NCI-H69 (cell line): Measurements from ENCODE around the gene ADRM1.

Experiments used
- DNase-seq: peaks from one replicate; lab custom pipeline; 2025; lab: John Stamatoyannopoulos, UW

Gene ADRM1

DNA sequence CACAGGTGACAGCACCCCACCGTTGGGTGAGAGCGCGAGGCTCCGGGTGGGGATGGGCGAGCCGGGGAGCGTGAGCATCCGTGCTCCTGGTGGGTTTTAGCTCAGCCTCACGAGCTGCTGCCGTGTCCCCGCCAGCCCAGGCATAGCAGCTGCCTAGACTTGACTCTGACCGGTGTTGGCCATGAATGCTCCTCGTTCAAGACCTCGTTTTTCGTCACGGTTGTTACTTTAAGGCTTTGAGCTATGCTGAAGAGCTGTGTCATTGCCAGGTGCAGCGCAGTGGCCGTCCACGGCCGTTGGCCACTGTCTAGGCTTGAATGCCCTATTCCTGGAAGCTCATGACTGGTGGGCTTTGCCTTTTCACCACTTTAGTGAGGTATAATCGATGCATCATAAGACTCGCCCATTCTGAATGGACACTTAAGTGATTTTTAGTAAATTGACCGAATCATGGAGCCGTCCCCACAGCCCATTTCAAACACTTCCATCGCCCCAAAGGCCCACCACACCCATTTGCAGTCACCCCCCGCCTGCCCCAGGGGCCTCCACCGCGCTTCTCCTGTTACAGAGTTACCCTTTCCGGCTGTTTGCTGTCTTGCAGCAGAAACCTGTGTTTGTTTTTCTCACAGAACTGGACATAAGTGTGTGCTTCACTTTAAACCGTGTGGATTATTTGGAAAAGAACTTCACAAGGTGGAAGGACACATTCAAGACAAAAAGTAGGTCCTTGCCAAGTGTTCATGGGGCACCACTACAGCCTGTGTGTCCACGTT lies 21.4 kb upstream of the ADRM1 start:
- DNase-seq, result no peak

GRCh38 chr20:62282103-62282502 lies 20.7 kb upstream of the ADRM1 start:
- no peak for DNase-seq

DNA sequence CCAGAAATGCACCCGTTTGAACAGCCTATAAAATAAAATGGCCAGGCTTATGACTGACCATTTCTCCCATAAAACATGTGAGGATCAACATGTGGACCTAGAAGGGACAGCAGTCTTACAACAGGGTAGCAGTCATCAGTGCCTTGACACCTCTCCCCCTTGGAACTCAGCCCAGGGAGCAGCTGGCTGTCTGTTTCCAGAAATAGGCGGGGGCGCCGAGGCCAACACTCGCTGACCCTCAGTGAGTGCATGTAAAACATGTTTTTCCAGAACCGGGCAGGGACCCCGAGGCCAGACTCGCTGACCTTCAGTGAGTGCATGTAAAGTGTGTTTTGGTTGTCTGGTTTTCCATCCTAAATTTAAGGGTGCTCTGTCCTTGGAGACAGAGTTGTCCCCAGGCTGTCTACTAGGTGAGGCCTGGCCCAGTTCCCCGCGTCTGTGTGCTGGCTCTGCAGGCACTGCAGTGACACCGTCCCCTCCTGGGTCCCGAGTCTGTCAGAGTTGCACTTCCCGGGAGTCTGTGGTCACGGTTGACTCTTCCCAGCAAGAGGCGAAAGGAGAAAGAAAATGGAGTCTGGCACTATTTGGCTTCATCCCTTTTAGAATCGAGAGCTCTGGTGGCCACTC lies 19.8 kb upstream of the ADRM1 start:
- DNase-seq, result no peak

- DNase-seq, result no peak
Measured at GRCh38 chr20:62284448-62284847, 18.3 kb upstream of the ADRM1 start.

GRCh38 chr20:62285151-62285550 lies 17.6 kb upstream of the ADRM1 start:
- DNase-seq, result no peak

DNA sequence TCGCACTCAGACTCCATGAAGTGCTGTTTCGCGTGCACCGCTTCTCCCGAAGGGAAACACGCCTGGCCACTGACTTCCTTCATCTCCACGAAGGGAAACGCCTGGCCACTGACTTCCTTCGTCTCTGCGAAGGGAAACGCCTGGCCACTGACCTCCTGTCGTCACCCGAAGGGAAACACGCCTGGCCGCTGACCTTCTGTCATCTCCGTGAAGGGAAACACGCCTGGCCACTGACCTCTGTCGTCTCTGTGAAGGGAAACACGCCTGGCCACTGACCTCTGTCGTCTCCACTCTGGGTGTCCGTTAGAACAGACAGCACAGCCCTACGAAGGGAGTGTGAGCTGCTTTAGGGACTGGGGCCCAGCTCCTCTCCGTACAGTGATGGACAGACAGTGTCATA lies 17.1 kb upstream of the ADRM1 start:
- no peak for DNase-seq

DNA sequence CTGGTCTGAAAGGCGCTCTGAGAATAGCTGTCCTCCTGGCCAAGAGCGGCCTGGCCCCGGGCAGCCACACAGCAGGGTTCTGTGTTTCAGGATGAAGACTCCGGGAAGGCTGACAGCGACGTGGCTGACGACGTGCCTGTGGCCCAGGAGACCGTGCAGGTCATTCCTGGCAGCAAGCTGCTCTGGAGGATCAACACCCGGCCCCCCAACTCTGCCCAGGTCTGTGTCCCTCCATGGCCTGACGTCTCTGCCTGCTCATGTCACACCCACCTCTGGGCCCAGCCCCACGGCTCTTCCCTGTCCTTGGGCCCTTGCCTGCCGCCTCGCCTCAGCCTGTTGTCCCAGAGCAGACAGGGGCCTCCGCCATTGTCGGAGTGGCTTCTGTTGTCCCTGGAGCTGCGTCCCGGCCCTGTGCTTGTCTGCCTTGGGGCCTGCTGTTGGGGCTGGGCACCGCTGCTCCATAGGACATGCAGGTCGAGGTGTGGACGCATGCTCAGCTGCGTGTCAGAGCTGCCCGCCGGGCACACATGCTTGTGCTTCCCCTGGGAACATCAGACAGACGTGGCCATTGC lies 16.2 kb upstream of the ADRM1 start:
- DNase-seq, result no peak

- no peak for DNase-seq
Measured at GRCh38 chr20:62287129-62287528, 15.7 kb upstream of the ADRM1 start.

DNA sequence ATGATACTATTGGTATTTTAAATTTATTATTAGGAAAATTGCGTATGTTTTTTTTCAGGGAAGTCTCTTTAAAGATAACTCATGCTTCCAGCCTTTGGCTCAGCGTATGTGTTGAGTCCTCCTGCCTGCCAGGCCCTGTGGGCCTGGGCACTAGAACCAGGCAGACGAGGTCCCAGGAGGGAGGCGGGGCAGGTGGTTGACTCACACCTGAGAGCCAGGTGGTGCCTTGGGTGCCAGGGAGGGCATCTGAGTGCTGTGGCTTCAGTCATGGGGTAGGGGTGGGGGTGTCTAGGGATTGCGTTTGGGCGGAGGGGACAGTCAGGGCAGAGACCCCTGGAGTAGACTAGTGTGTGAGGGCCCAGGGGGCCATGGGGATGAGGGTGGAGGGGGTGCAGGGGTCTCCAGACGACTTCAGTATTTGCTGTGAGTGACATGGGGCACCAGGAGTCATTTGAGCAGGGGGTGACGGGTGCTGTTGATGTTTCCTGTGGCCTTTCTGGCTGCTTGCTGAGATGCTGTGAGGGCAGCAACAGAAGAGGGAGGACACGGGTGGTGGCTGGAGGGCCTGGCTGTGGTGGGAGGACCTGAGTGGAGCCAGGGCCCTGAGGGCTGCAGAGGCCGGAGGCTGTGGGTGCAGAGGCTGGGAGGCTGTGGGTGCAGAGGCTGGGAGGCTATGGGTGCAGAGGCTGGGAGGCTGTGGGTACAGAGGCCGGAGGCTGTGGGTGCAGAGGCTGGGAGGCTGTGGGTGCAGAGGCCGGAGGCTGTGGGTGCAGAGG lies 14.8 kb upstream of the ADRM1 start:
- no peak for DNase-seq

DNA sequence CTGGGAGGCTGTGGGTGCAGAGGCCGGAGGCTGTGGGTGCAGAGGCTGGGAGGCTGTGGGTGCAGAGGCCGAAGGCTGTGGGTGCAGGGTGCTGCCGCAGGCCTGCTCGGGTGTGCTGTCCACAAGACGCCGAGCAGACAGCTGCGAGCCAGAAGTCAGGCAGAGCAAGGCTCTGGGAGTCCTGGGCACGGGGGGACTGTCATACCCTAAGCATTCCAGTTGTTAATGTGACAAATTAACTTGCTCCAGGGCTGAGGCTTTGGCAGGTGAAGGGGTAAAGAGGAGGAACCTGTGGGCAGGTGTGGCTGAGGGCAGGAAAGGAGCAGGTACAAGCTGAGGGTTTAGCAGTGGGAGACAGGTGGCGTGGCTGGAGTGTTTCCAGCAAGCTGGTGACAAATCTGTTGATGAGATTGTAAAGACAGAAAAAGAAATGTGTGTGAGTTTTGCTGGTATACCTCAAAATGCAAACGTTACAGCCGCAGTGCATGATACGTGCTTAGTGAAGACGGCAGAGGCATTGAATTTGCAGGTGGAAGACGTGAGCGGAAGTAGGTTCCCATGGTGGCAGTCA lies 14.2 kb upstream of the ADRM1 start:
- DNase-seq, result no peak

GRCh38 chr20:62289131-62289530 lies 13.7 kb upstream of the ADRM1 start:
- DNase-seq, result no peak

GRCh38 chr20:62289898-62290297 lies 12.9 kb upstream of the ADRM1 start:
- no peak for DNase-seq

GRCh38 chr20:62291251-62292066 lies 11.3 kb upstream of the ADRM1 start:
- DNase-seq, result no peak

GRCh38 chr20:62292108-62292507 lies 10.7 kb upstream of the ADRM1 start:
- DNase-seq, result no peak

GRCh38 chr20:62293111-62293784 lies 9.5 kb upstream of the ADRM1 start:
- no peak for DNase-seq

GRCh38 chr20:62293946-62294345 lies 8.9 kb upstream of the ADRM1 start:
- no peak for DNase-seq

- DNase-seq, result no peak
Measured at GRCh38 chr20:62294516-62294915, 8.3 kb upstream of the ADRM1 start.

GRCh38 chr20:62296724-62297448 lies 5.9 kb upstream of the ADRM1 start:
- DNase-seq, result no peak

DNA sequence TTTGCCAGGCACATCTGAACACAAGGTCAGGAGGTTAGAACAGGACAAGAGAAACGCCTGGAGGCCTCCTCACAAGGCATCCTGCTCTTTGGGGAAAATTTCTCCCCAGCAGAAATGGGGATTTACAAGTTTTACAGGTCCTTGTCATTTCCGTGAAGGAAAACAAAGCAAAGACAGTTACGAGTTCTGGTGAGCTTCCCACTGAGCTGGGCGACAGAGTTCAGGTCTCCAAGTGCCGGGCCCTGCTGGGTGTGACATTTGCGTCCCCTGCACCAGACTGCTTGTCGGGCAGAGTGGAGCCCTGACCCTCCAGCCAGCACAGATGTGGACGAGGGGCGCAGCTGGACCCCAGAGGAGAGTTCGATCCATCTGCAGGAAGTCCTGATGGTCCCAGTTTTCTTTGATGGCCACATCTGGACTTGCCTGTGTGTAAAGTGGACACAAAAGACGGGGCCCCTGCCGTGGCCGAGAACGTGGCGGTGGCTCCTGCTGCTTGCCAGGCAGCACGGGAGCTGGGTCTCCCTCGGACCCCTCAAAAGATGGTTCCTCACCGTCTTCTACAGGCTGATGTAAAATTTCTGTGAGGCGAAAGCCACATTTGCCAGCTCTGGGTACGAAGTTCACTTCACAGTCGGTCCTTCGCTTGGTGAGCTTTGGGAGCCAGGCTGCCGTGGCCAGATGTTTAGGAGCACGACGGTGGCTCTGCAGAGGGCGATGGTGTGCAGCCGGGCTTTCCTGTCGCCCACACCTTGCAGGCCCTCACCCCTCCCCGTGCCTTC lies 5.2 kb upstream of the ADRM1 start:
- no peak for DNase-seq
